Dermis blood vessel endothelial cell (primary cell): ENCODE measurements around the gene PAPSS2. TPM values are rescaled to one million over a fixed set of nuclear protein-coding genes. Genes with fewer than 3 reads are reported as not detected.
A peak's percentile ranks its signal among the peaks of the same experiment; 100 is the strongest.

Experiments
- DNase-seq: peaks from one replicate; pipeline ENCODE4 v3.0.0; 2010
- total RNA-seq: library from RNA; depleted of rRNA; stranded (reverse); fragments of >200 nt; gene quantifications from 2 replicates; pipeline ENCODE4 v1.2.3, GENCODE V29; 2014

PAPSS2 gene
- total RNA-seq, 1 donor from 2014 or later = 98.9 TPM

DNA sequence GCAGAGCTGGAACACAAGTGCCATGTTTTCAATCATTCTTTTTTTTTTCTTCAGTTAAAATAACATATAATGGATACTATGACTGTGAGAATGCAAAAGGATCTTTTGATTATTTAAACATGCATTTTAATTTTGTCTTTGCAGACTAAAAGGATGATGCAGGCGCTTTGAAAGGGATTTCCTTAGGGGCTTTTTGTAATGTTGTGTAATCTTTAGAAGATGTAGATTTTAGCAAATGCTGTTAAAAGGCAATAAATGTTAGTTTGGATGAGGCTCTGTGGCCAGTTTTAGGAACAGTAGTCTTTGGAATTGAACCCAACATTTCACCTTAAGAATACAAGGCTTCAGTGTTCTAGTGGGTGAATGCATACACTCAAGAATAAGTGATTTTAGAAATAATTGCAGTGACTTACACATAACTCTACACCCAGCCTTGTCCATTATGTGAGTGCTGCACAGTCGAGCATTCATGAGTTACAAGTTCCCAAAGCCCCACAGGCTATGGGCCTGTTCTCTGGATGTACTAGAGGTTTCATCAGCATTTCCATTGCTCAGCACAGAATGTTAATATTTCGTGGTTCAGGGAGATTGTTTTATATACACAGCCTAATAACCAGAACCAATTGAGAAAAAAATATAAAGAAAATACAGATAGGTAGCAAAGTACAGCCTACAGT, 11.6 kb downstream of the PAPSS2 start:
- no peak for DNase-seq

- DNase-seq = no peak
These were observed 12.9 kb downstream of the PAPSS2 start for GRCh38 chr10:87672551-87672950.

GRCh38 chr10:87674943-87675342, 15.3 kb downstream of the PAPSS2 start:
- DNase-seq = no peak

- DNase-seq = peak; percentile 88
These were observed 16.0 kb downstream of the PAPSS2 start for GRCh38 chr10:87675396-87676376.

GRCh38 chr10:87677595-87677994, 17.9 kb downstream of the PAPSS2 start:
- no peak for DNase-seq

- no peak for DNase-seq
These were observed 18.6 kb downstream of the PAPSS2 start for GRCh38 chr10:87678302-87678701.

DNA sequence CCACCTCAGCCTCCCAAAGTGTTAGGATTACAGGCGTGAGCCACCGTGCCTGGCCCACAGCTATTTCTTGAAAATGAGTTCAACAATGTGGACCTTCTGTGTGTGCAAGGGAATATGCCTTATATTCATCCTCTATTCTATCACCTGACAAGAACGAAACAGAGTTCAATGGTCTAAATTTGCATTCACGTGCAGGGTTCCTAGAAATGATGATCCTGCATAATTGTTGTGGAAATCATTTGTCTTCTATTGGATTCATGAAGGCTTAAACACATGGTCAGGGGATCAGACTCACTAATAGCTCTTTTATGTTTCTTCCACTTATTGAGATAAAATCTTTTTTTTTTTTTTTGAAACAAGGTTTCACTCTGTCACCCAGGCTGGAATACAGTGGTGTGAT, 23.7 kb downstream of the PAPSS2 start:
- no peak for DNase-seq

DNA sequence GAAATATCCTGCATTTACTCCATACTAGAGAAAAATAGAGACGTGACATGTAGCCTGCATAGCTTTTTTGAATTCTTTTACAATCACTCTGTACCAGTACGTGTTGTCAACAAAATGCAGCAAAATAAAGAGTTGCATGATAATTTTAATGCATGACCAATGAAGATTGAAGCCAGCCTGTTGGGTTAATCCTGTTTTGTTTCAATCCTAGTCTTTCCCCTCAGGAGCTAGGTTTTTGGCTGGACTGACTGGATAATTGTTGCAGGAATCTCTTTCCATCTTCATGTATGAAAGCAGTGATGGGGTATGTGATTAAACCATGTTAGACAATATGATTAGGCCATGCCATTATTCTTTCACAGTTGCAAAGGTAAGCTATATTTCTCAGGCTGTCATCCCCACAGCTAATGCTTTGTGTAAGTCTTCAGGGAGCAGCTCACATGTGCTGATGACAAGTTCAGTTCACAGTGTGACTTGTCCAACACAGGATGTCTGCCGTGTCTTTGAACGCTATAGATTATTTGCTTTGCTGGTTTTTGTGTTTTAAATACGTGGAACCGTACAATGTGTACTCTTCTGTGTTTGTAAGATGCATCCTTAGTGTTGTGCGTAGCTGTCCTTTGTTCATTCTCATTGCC, 24.4 kb downstream of the PAPSS2 start:
- no peak for DNase-seq

GRCh38 chr10:87685832-87686574, 26.3 kb downstream of the PAPSS2 start:
- DNase-seq = no peak

DNA sequence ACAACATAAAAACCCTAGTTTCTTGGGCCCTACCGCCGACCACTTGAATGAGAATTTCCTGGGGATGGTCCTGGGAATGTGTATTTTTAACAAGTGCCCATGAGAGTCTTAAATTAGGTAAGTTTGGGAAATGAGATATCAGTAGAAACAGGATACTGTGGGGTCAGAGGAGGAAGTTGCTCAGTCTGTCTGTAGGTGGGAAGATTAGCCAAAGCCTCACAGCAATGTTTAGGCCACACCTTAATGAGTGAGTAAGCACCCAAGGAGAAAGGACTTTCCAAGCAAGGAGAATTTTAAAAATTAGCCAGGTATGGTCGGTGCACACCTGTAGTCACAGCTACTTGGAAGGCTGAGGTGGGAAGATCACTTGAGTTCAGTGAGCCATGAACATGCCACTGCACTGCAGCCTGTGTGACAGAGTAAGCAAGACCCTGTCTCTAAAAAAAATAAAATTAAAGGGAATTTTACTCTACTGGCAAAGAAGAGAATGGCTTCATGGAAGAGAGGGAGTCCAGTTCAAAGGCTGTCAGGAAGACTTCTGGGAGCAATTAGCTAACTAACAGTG, 31.9 kb downstream of the PAPSS2 start:
- DNase-seq = peak; percentile 19

- no peak for DNase-seq
These were observed 33.3 kb downstream of the PAPSS2 start for GRCh38 chr10:87692956-87693484.

DNA sequence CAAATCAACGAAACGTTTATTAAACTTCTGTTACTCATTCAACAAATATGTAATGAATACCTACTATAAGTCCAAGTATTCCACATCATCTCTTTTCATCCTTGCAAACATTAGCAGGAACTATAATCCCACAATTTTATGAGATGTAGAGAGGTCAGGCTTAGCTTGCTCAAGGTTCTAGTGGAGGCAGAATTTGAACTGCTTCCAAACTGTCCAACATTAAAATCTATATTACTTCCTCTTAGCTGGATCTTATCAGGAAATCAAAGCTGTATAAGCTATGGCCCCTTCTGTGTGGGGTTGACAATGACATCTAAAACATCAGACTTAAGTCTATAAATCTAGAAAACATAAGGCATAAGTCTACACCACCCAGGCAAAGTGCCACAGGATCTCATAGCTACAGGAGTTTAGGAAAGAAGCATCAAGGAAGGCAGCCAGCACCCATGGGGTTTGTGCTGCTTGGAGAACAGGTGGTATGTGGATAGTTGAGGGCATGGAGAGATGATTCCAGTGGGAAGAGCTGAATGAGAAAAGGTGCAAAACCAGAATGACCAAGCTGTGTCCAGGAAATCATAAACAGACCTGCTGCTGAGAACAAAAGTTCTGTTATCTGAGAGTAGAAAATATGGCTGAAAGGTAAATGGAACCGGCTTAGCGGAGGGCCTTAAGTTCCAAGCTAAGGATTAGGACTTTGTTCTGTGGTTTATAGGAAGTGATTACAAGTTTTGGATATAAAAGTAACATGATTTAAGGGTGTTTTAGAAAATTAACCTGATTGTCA, 34.5 kb downstream of the PAPSS2 start:
- DNase-seq = no peak

DNA sequence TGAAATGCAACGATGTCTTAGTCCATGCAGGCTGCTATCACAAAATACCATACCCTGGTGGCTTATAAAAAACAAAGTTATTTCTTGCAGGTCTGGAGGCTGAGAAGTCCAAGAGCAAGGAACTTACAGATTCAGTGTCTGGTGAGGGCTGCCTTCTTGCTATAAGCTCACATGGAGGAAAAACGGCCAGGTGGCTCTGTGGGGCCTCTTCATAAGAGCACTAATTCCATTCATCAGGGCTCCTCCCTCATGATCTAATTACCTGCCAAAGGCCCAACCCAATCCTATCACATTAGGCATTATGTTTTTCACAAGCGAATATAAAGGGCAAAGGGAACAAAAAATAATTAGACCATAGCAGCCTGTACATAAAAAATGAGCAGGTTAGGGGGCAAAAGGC, 35.4 kb downstream of the PAPSS2 start:
- DNase-seq = no peak

DNA sequence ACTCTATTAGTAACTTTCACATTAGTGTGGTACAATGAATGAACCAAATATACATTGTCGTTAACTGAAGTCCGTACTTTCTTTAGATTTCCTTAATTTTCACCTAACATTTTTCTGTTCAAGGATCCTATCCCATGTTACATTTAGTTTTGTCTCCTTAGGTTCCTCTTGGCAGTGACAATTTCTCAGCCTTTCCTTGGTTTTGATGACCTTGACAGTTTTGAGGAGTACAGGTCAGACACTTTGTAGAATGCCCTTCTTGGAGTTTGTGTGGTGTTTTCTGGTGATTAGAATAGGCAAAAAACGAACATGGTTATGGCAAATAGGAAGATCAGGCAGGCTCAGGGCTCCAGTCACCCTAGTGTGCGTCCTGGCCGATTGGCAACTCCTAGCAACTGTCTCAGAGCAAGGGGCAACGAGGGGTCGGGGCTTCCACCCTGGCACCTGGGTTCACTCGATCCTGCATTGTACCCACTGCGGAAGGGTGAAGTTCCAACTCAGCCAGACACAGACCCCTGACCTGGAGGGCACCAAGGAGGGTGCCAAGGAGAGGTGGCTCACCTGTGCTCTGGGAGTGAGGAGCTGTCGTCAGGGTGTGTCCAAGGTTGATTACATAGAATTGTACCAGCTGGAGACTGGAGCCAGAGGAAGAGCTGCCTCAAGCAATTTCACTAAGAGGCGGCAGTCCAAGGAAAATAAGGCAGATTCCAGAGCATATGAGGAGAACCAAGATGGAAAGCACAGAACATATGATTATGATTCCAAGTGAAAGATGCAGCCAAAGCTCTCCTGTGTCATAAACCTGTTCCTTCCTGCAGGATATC, 37.5 kb downstream of the PAPSS2 start:
- DNase-seq = no peak

- DNase-seq = no peak
These were observed 40.5 kb downstream of the PAPSS2 start for GRCh38 chr10:87700031-87700796.

GRCh38 chr10:87702260-87702972, 42.7 kb downstream of the PAPSS2 start:
- no peak for DNase-seq

DNA sequence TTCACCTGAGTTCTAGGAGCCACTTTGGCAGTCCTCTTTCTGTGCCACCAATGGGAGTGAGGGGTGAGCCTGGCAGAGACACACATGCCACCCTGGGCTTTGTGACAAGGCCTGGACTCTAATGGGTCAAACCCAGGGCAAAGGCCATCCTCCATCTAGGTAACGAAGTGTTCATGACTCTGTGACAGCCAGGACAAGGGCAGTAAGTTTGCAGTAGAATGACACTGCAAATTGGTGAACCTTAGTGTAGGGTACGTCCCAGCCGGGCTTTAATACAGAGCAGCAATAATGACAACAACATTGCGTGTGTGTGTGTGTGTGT, 43.3 kb downstream of the PAPSS2 start:
- no peak for DNase-seq

- no peak for DNase-seq
These were observed 44.1 kb downstream of the PAPSS2 start for GRCh38 chr10:87703771-87704170.

GRCh38 chr10:87705339-87705738, 45.7 kb downstream of the PAPSS2 start:
- no peak for DNase-seq
